Neural crest cell (in vitro differentiated cells): ENCODE data around the gene FBXO15. TPM values are rescaled to one million over a fixed set of nuclear protein-coding genes. Genes with fewer than 3 reads are reported as not detected.

Experiments
- DNase-seq: peaks from one replicate; pipeline ENCODE4 v3.0.0; 2021; ENCODE audit warnings: low read depth, mixed read lengths, low spot score
- H3K27ac Mint-ChIP-seq: one replicate; pipeline ENCODE4 v1.8.0; 2021; ENCODE audit warnings: mild to moderate bottlenecking, mixed read lengths; ENCODE audit not compliant: unreplicated experiment
- H3K27me3 Mint-ChIP-seq: 2 replicates; pipeline ENCODE4 v1.8.0; 2021; ENCODE audit warnings: low read depth, mild to moderate bottlenecking, mixed read lengths
- H3K36me3 Mint-ChIP-seq: 2 replicates; pipeline ENCODE4 v1.8.0; 2021; ENCODE audit warnings: low read depth, mild to moderate bottlenecking, mixed read lengths
- H3K4me1 Mint-ChIP-seq: 2 replicates; pipeline ENCODE4 v1.8.0; 2021; ENCODE audit warnings: mixed read lengths
- H3K4me3 Mint-ChIP-seq: one replicate; pipeline ENCODE4 v1.8.0; 2021; ENCODE audit warnings: mild to moderate bottlenecking, mixed read lengths
- H3K9me3 Mint-ChIP-seq: 2 replicates; pipeline ENCODE4 v1.8.0; 2021; ENCODE audit warnings: mixed read lengths
- CTCF ChIP-seq: fragments of 200-600 bp; sonication (generic); conservative IDR thresholded peaks from 2 replicates; pipeline ENCODE4 v1.5.0; 2021; ENCODE audit warnings: antibody characterized with exemption, mild to moderate bottlenecking
- total RNA-seq: library from RNA; stranded (reverse); gene quantifications from 2 replicates; pipeline ENCODE4 v1.2.1, GENCODE V29; 2021

FBXO15 gene
- total RNA-seq, 1 donor from 2014 or later: 1.7 TPM

DNA sequence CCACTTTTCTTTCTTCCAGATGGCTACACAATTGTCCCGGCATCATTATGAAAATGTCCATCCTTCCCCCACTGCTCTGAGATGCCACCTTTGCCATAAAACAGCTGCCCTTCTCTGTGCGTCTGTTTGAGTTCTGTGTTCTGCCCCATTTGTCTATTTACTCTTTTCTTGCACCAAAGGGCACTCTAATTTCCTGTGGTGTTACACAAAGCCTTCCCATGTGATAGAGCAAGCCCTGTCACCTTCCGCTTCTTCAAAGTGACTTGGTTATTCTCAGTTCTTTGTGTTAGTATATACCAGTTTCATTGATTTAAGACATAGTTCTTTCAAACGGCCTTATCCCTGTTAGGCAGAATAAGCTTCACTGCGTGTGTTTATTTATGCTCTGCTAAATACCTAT is 84.1 kb downstream of the FBXO15 start:
- Mint-ChIP-seq H3K36me3 (no peaks in the 10 kb centered on the region), H3K4me3 (no peak overlapping the region), H3K27me3 (peaks cover 4% of the 10 kb centered on the region), H3K9me3 (no peaks in the 10 kb centered on the region), H3K27ac (no peak overlapping the region), H3K4me1 (no peaks in the 10 kb centered on the region)
- DNase-seq: no peak
- no peak for TF ChIP-seq CTCF

- H3K36me3 Mint-ChIP-seq: no peaks in the 10 kb centered on the region
- no peak overlapping the region for H3K4me3 Mint-ChIP-seq
- DNase-seq: no peak
- no peaks in the 10 kb centered on the region for H3K4me1 Mint-ChIP-seq
- H3K27me3 Mint-ChIP-seq: peaks cover 4% of the 10 kb centered on the region
- no peaks in the 10 kb centered on the region for H3K9me3 Mint-ChIP-seq
- no peak overlapping the region for H3K27ac Mint-ChIP-seq
- TF ChIP-seq CTCF: no peak
These were observed 84.6 kb downstream of the FBXO15 start for GRCh38 chr18:74063023-74063422.

GRCh38 chr18:74062037-74062436 is 85.6 kb downstream of the FBXO15 start:
- no peak overlapping the region for H3K4me3 Mint-ChIP-seq

GRCh38 chr18:74060579-74060978 is 87.1 kb downstream of the FBXO15 start:
- Mint-ChIP-seq H3K4me3 (no peak overlapping the region), H3K27ac (peak overlapping the region; percentile 51), H3K36me3 (peaks cover 3% of the 10 kb centered on the region), H3K4me1 (no peaks in the 10 kb centered on the region), H3K27me3 (no peaks in the 10 kb centered on the region), H3K9me3 (peaks cover 8% of the 10 kb centered on the region)
- no peak for DNase-seq
- no peak for TF ChIP-seq CTCF

More at GRCh38 chr18:74062037-74062436, 85.6 kb downstream of the FBXO15 start:
- TF ChIP-seq CTCF: no peak
- Mint-ChIP-seq H3K27ac (no peak overlapping the region), H3K9me3 (peaks cover 3% of the 10 kb centered on the region), H3K36me3 (no peaks in the 10 kb centered on the region), H3K27me3 (peaks cover 4% of the 10 kb centered on the region), H3K4me1 (no peaks in the 10 kb centered on the region)
- DNase-seq: no peak

GRCh38 chr18:74050807-74051206 is 96.8 kb downstream of the FBXO15 start:
- H3K4me1 Mint-ChIP-seq: no peaks in the 10 kb centered on the region
- H3K4me3 Mint-ChIP-seq: no peak overlapping the region
- no peak overlapping the region for H3K27ac Mint-ChIP-seq
- H3K36me3 Mint-ChIP-seq: peaks cover 5% of the 10 kb centered on the region
- no peak for DNase-seq
- peaks cover 4% of the 10 kb centered on the region for H3K9me3 Mint-ChIP-seq
- no peaks in the 10 kb centered on the region for H3K27me3 Mint-ChIP-seq
- TF ChIP-seq CTCF: no peak
